IMR-90 (cell line): Measurements from ENCODE around the gene SMIM22.

Experiments
- BHLHE40 ChIP-seq: fragments of 150-350 bp; IDR thresholded peaks from 2 replicates; pipeline ENCODE4 v1.6.1; 2016; ENCODE audit warnings: mild to moderate bottlenecking, low read depth, low read length
- CEBPB ChIP-seq: IDR thresholded peaks from 2 replicates; pipeline ENCODE4 v1.6.1; 2012; ENCODE audit warnings: low read depth, low read length, improper control_type of control experiment
- CHD1 ChIP-seq: IDR thresholded peaks from 2 replicates; pipeline ENCODE4 v1.6.1; 2012; ENCODE audit warnings: low read depth, low read length, improper control_type of control experiment
- CTCF ChIP-seq: conservative IDR thresholded peaks from 2 replicates; pipeline ENCODE4 v1.5.1; 2012; ENCODE audit warnings: mild to moderate bottlenecking, low read depth, low read length, improper control_type of control experiment
- ELK1 ChIP-seq: fragments of 150-350 bp; IDR thresholded peaks from 2 replicates; pipeline ENCODE4 v1.6.1; 2016; ENCODE audit warnings: low read depth, mild to moderate bottlenecking, low read length, moderate library complexity, borderline replicate concordance
- FOS ChIP-seq: fragments of 150-350 bp; IDR thresholded peaks from 2 replicates; pipeline ENCODE4 v1.6.1; 2016; ENCODE audit warnings: low read depth, low read length
- MAFK ChIP-seq: IDR thresholded peaks from 2 replicates; pipeline ENCODE4 v1.6.1; 2012; ENCODE audit warnings: low read depth, low read length, improper control_type of control experiment
- MXI1 ChIP-seq: IDR thresholded peaks from 2 replicates; pipeline ENCODE4 v1.6.1; 2012; ENCODE audit warnings: low read depth, mild to moderate bottlenecking, low read length, moderate library complexity, borderline replicate concordance
- POLR2A ChIP-seq: IDR thresholded peaks from 2 replicates; pipeline ENCODE4 v1.6.1; 2012; ENCODE audit warnings: mild to moderate bottlenecking, low read depth, low read length
- RAD21 ChIP-seq: IDR thresholded peaks from 2 replicates; pipeline ENCODE4 v1.6.1; 2012; ENCODE audit warnings: low read length, improper control_type of control experiment
- RCOR1 ChIP-seq: IDR thresholded peaks from 2 replicates; pipeline ENCODE4 v1.6.1; 2012; ENCODE audit warnings: mild to moderate bottlenecking, low read length, improper control_type of control experiment; ENCODE audit not compliant: insufficient replicate concordance
- RFX5 ChIP-seq: IDR thresholded peaks from 2 replicates; pipeline ENCODE4 v1.8.0; 2012; ENCODE audit warnings: low read depth, mild to moderate bottlenecking, low read length, moderate library complexity
- USF2 ChIP-seq: fragments of 150-350 bp; IDR thresholded peaks from 2 replicates; pipeline ENCODE4 v1.6.1; 2017; ENCODE audit warnings: mild to moderate bottlenecking, antibody characterized with exemption, low read length, low read depth

DNA sequence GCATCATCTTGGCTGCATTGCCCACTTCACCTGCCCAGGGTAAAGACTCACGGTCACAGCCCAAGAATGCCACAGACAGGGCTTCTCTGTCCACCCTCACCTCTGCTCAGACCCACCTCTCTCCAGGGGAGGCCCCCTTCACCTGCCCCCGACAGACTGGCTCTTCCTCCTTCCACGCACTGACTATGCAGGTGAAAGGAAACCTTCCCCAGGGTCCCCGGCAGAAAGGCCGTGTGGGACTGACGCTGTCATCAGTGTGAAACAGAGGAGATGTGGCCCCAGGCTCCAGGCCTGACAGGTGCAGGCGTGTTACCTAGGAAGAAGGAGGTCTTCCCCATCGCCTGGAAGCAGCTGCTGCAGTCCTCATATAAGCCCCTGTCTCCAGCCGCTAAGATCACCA is 16.6 kb downstream of the SMIM22 start:
- TF ChIP-seq CTCF (no peak), USF2 (no peak), FOS (no peak), RAD21 (no peak), POLR2A (no peak), CHD1 (no peak), BHLHE40 (no peak), ELK1 (no peak), CEBPB (no peak), MXI1 (no peak), MAFK (no peak), RFX5 (no peak), RCOR1 (no peak)
